WI38 (cell line): ENCODE results near the gene GIGYF2.
"Not testable (repeated sequence)": the region's sequence is repeated elsewhere in the genome, so short reads cannot be mapped to it uniquely, and the experiment has no call there.

Source experiments
- H3K4me3 ChIP-seq: 2 replicates; pipeline ENCODE4 v1.5.1; 2011; ENCODE audit warnings: low read depth, mild to moderate bottlenecking, control low read depth, low read length
- TF ChIP-seq, protein P1 (sequence below): IDR thresholded peaks from 2 replicates; pipeline ENCODE4 v1.5.1; 2012; ENCODE audit warnings: low read depth, mild to moderate bottlenecking, control low read depth, low read length

The GIGYF2 gene

DNA sequence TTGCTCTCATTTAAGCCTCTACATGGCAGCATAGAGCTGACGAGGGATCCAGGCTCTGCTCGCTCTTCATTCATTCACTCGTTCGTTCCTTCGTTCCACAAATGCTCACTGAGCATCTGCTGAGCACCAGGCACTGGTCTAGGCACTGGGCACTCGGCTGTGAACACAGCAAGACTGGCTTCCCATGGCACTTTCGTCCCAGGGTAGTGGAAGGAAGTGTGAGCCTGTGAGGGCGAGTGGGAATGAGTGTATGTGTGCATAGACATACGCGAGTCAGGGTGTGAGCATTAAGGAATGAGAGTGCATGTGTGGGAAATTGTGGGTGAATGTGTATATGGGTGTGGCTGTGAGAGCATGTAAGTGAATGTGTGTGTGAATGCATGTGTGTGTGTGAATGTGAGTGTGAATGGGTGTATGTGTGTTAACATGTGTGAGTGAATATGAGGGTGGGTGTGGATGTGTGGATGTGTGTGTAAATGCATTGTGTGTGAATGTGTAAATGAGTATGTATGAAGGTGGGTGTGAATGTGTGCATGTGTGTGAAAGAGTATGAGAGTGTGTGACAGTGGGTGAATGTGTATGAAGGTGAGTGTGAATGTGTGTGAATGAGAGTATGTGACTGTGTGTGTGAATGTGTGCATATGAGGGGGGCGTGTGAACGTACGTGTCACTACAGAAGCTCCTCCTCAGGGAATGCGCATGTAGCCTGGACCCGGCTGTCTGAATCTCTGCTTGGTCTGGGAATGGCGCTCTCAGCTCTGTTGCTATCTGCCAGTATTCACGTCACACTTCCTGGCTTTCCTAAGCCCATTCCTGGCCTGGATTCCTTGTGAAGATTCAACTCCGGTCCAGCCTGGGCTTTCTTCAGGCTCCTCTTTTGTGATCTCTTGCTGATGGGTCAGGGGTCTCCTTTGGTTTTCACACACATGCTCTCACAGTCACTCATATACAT is 201.7 kb downstream of the GIGYF2 start:
- no peak overlapping the region for H3K4me3 ChIP-seq
- TF ChIP-seq, protein P1, sequence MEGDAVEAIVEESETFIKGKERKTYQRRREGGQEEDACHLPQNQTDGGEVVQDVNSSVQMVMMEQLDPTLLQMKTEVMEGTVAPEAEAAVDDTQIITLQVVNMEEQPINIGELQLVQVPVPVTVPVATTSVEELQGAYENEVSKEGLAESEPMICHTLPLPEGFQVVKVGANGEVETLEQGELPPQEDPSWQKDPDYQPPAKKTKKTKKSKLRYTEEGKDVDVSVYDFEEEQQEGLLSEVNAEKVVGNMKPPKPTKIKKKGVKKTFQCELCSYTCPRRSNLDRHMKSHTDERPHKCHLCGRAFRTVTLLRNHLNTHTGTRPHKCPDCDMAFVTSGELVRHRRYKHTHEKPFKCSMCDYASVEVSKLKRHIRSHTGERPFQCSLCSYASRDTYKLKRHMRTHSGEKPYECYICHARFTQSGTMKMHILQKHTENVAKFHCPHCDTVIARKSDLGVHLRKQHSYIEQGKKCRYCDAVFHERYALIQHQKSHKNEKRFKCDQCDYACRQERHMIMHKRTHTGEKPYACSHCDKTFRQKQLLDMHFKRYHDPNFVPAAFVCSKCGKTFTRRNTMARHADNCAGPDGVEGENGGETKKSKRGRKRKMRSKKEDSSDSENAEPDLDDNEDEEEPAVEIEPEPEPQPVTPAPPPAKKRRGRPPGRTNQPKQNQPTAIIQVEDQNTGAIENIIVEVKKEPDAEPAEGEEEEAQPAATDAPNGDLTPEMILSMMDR, result no peak

DNA sequence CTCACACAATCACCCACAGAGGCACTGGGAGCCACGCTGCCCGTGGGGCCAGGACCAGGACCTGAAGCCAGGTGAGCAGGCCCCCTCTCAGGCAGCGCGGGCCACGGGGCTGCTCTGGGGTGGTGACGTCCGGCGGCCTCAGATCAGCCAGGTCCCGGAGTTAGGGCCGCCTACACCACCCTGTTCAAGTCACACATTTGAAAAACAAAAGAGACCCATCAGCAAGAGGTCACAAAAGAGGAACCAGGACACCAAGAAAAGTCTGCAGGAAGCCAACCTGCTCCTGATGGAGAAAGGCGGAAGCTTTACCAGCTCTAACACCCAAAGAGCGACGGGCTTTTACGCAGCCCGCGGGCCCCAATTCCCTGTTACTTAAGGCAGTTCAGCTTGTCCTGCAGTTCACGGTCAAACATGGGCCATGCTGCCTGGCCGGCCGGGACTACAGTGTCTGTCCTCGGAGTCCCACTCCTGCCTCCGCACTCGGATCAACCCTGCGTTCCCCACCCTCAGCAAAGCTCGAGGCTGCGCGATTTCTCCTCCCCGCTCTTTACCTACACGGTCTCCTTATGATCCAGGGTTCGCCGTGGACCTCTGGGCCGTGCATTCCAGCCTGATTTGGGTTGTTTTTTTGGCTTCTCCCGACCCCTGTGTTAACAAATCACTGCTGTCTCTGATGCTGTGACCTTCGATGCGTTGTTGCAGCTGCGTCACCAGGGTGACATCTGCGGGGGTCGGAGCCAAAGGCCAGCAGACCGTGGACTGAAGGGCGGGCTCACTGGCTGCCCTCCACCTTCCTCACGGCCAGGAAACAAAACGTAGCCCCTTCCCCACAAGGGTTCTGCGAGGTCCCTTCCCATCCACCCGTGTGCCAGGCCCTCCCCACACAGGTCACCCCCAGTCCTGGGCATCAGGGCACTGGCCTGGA is 203.9 kb downstream of the GIGYF2 start:
- TF ChIP-seq, protein P1, result no peak
- H3K4me3 ChIP-seq, result no peak overlapping the region

DNA sequence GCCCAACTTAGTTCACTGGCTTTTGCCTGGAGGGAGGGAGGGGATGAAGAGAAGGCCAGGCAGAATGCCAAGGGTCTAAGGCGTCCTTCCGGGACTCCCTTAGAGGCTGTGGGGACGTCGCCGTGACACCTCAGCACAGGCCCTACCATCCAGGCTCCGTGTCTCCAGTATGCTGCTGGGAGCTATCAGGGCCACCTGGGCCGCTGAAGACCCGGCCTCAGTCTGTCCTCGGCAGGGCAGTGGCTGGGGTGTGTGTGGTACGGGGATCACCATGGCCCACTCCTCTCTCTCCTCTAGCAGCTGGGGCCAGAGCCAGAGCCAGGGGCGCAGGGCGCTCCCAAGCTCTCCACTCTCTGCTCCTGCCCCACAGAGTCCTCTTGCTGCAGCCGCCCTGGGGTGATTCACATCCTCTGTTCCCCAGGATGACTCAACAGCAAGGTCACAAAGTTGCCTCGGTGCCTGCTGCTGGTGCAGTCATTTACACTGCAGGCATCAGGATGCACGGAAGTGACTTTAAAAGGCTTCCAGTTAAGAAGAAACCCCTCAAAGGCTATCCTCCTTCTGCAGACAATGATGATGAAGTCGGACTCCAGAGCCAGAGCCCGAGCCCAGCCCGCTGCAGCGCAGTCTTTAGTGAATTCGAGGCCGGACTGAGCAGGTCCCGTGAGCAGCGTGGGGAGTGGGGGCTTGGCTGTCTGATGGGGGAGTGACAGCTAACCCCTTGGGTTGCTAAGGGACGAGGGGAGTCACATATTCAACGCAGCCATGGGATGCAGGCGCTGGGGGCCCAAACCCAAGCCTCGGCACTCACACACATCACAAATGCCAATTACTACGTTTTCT is 204.8 kb downstream of the GIGYF2 start:
- TF ChIP-seq, protein P1, result no peak
- H3K4me3 ChIP-seq, result no peak overlapping the region

DNA sequence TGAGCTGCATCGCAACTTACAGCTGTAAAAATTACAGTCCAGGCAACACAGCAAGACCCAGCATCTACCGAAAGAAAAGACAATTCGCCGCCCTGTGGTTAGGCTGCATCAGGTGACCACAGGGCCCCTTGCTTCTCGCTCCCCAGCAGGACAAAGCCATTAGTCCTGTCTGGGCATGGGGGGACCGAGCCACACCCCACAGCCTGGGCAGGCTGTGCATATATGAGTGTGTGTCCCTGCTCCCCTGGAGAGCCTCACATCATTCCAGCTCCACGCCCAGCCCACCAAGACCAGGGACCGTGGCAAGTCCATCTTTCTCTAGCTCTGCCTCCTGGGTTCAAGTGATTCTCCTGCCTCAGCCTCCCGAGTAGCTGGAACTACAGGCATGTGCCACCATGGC is 206.9 kb downstream of the GIGYF2 start:
- TF ChIP-seq, protein P1, result no peak
- H3K4me3 ChIP-seq, result no peak overlapping the region

DNA sequence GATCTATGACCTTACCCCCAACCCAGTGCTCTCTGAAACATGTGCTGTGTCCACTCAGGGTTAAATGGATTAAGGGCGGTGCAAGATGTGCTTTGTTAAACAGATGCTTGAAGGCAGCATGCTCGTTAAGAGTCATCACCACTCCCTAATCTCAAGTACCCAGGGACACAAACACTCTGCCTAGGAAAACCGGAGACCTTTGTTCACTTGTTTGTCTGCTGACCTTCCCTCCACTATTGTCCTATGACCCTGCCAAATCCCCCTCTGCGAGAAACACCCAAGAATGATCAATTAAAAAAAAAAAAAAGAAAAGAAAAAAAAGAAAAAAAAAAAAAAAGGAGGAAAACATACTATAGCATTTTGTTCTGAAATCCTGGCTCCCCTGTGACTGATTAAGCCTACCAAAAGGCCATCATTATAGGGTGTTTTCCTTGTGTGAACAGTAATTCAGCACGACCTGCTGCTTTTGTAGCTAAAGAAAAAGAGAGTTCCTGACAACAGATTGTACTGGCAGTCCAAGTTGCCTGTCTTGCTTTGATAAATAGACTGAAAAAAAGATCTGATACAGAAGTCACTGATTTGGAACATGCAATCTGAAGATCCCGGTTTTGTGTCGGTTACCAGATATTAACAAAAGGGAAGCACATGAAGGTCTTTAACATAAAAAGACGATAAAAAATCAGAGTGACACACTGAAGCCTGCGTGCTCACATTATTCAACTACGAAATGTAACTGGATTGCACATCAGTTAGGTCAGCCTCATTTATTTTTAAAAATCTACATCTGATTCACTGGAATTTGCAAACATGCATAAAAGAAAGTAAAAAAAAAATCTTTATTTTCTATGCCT is 210.0 kb downstream of the GIGYF2 start:
- not testable (repeated sequence) for H3K4me3 ChIP-seq

DNA sequence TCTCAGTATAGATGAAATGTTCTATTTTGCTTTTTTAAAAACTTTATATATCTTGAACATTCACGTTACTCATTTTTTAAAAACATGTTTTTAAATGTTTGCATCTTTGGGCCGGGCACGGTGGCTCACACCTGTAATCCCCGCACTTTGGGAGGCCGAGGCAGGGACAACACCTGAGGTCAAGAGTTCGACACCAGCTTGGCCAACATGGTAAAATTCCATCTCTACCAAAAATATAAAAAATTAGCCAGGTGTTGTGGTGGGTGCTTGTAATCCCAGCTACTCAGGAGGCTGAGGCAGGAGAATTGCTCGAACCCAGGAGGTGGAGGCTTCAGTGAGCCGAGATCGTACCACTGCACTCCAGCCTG is 210.6 kb downstream of the GIGYF2 start:
- H3K4me3 ChIP-seq, result not testable (repeated sequence)

DNA sequence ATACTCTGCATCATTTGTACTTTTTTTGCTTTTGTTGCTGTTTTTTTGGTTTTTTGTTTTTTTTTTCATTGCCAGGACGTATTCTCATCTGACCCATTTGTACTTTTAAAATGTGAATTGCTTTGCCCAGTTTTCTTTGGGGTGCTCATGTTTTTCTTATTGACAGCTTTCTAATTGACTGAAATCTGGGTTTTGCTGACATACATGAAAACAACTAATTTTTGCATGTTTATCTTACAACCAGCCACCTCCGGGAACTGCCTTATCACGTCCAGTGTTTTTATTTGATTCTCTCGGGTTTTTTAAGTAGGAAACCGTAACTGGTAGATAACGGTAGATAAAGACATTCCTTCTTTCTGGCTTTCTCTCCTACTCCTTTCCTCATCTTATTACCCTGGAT is 211.6 kb downstream of the GIGYF2 start:
- no peak overlapping the region for H3K4me3 ChIP-seq
- TF ChIP-seq, protein P1, result no peak
